Measurements from ENCODE around the gene SLCO3A1.

GRCh38 chr15:91866971-91867372 lies 13.5 kb downstream of the SLCO3A1 start:
- TF ChIP-seq CTCF (IDR thresholded peaks at IDR 0.05) (no peak), POLR2A (IDR thresholded peaks at IDR 0.05) (no peak)
